HepG2 (cell line): Measurements from ENCODE around the gene SUPT4H1. TPM values are rescaled to one million over a fixed set of nuclear protein-coding genes. Genes with fewer than 3 reads are reported as not detected.
A peak's percentile ranks its signal among the peaks of the same experiment; 100 is the strongest.

Source experiments
- ATAC-seq: fragments of 200-7000 bp; cut with Tn5 transposase; 3 replicates; pipeline ENCODE4 v1.9.1; 2020; ENCODE audit warnings: mild to moderate bottlenecking, moderate library complexity
- BruUV-seq: library from RNA; stranded (reverse); fragments of 400-500 nt; replicated peaks from 2 replicates; lab custom pipeline; 2021; lab: Mats Ljungman, UMichigan
- CTCF ChIA-PET: fragments of 300-600 bp; formaldehyde crosslinking; extraction: SDS; loops from one replicate; lab custom pipeline; 2021; ENCODE audit warnings: low total read pairs, inconsistent platforms, low intra/inter-chr PET ratio; lab: Yijun Ruan, JAX
- POLR2A ChIA-PET: fragments of 350-600 bp; sonication (Branson Sonifier 250); formaldehyde crosslinking; loops from one replicate; lab custom pipeline; 2020; ENCODE audit warnings: antibody characterized with exemption, inconsistent platforms; lab: Yijun Ruan, JAX
- DNase-seq: peaks from one replicate; pipeline ENCODE4 v3.0.0-alpha.2; 2015; ENCODE audit warnings: low spot score
- FAIRE-seq: peaks from 3 replicates; lab custom pipeline; 2011; peaks lifted over from hg19 to GRCh38; lab: Jason Lieb, UNC
- H2AFZ ChIP-seq: one replicate; pipeline ENCODE4 v1.6.1; 2011; ENCODE audit warnings: low read length, inconsistent platforms
- H3K27ac ChIP-seq: fragments of 300-600 bp; 3 replicates; pipeline ENCODE4 v1.8.0; 2011; ENCODE audit warnings: mixed run types, mild to moderate bottlenecking, mixed read lengths, low read length, inconsistent platforms; ENCODE audit not compliant: insufficient read depth; ENCODE audit errors: extremely low read length
- H3K27me3 ChIP-seq, 2 experiments: fragments of 200-600 bp in 1 of 2; 2 replicates in 1 of 2; 3 replicates in 1 of 2; pipeline versions ENCODE4 v1.6.0 to v1.8.0; 2011; ENCODE audit warnings: low read length in 2 of 2, mild to moderate bottlenecking in 2 of 2, moderate library complexity in 2 of 2, inconsistent platforms in 1 of 2; ENCODE audit not compliant: insufficient read depth in 2 of 2, control insufficient read depth in 1 of 2
- H3K36me3 ChIP-seq, 2 experiments: fragments of 200-600 bp in 1 of 2; replicated peaks in 1 of 2; 2 replicates in 1 of 2; 3 replicates in 1 of 2; pipeline versions ENCODE4 v1.5.1 to v1.8.0; 2011; ENCODE audit warnings: low read length in 2 of 2, inconsistent platforms in 1 of 2; ENCODE audit not compliant: insufficient read depth in 2 of 2, control insufficient read depth in 1 of 2
- H3K4me1 ChIP-seq: 2 replicates; pipeline ENCODE4 v1.5.1; 2012; ENCODE audit warnings: low read length, inconsistent platforms; ENCODE audit not compliant: insufficient read depth
- H3K4me2 ChIP-seq: 2 replicates; pipeline ENCODE4 v1.6.0; 2011; ENCODE audit warnings: low read depth, low read length, inconsistent platforms
- H3K4me3 ChIP-seq, 3 experiments: fragments of 200-600 bp in 1 of 3; sonication (generic), shearing (Covaris generic) in 1 of 3; replicated peaks in 1 of 3; 2 replicates each; pipeline ENCODE4 v1.5.1; 2011 to 2016; ENCODE audit warnings: low read length in 3 of 3, inconsistent platforms in 2 of 3, low read depth in 2 of 3, mild to moderate bottlenecking in 2 of 3, control low read depth in 1 of 3, mixed read lengths in 1 of 3; ENCODE audit not compliant: insufficient read depth in 1 of 3
- H3K79me2 ChIP-seq: one replicate; pipeline ENCODE4 v1.6.1; 2011; ENCODE audit warnings: low read length, inconsistent platforms; ENCODE audit not compliant: insufficient read depth
- H3K9ac ChIP-seq: 2 replicates; pipeline ENCODE4 v1.6.0; 2011; ENCODE audit warnings: mild to moderate bottlenecking, low read depth, low read length, inconsistent platforms; ENCODE audit not compliant: insufficient read depth
- H3K9me3 ChIP-seq: 2 replicates; pipeline ENCODE4 v1.5.1; 2012; ENCODE audit warnings: mild to moderate bottlenecking, low read length
- H4K20me1 ChIP-seq: 2 replicates; pipeline ENCODE4 v1.6.0; 2011; ENCODE audit warnings: inconsistent platforms, mild to moderate bottlenecking, low read length, moderate library complexity; ENCODE audit not compliant: insufficient read depth
- AKNA ChIP-seq: sonication (generic); formaldehyde crosslinking; IDR thresholded peaks from 2 replicates; pipeline ENCODE4 v1.4.0; 2020; ENCODE audit warnings: missing genetic modification reagents, borderline replicate concordance
- CREB1 ChIP-seq, 2 experiments: fragments of 450-650 bp in 1 of 2; IDR thresholded peaks; 2 replicates each; pipeline ENCODE4 v1.6.1; 2016 to 2017; ENCODE audit warnings: control low read depth in 1 of 2, mild to moderate bottlenecking in 1 of 2, missing compliant biosample characterization in 1 of 2, missing genetic modification characterization in 1 of 2
- MAX ChIP-seq: IDR thresholded peaks from 2 replicates; pipeline ENCODE4 v1.6.1; 2012; ENCODE audit warnings: inconsistent platforms
- NFIB ChIP-seq: sonication (generic); formaldehyde crosslinking; IDR thresholded peaks from 2 replicates; pipeline ENCODE4 v1.9.0; 2021; ENCODE audit warnings: missing genetic modification reagents, mild to moderate bottlenecking, borderline replicate concordance
- TFAP4 ChIP-seq: sonication (generic); IDR thresholded peaks from 2 replicates; pipeline ENCODE4 v1.6.1; 2016; ENCODE audit warnings: low read depth, borderline replicate concordance
- ZBTB42 ChIP-seq: sonication (generic); formaldehyde crosslinking; IDR thresholded peaks from 2 replicates; pipeline ENCODE4 v1.5.0; 2020; ENCODE audit warnings: mild to moderate bottlenecking, missing genetic modification reagents
- ZFP41 ChIP-seq: sonication (generic); formaldehyde crosslinking; IDR thresholded peaks from 2 replicates; pipeline ENCODE4 v1.4.0; 2020; ENCODE audit warnings: mild to moderate bottlenecking, missing genetic modification reagents, borderline replicate concordance
- ZNF256 ChIP-seq: sonication (generic); formaldehyde crosslinking; conservative IDR thresholded peaks from 2 replicates; pipeline ENCODE4 v1.4.0; 2020; ENCODE audit warnings: missing genetic modification reagents
- ZNF260 ChIP-seq: sonication (generic); formaldehyde crosslinking; IDR thresholded peaks from 2 replicates; pipeline ENCODE4 v1.4.0; 2020; ENCODE audit warnings: missing genetic modification reagents, low read depth, mild to moderate bottlenecking, borderline replicate concordance
- ZNF850 ChIP-seq: sonication (generic); formaldehyde crosslinking; conservative IDR thresholded peaks from 2 replicates; pipeline ENCODE4 v1.9.0; 2021; ENCODE audit warnings: mild to moderate bottlenecking, missing genetic modification reagents
- WGBS: methylation state at CpG from one replicate; pipeline ENCODE4 v1.1.6; 2017; ENCODE audit warnings: low lambda C conversion rate; 5-methylcytosine and 5-hydroxymethylcytosine counted together
- in situ Hi-C: cut with HindIII; loops from 2 replicates; pipeline ENCODE4 v1.10.0; 2017; ENCODE audit warnings: low pct_unique_long_range_greater_than_20kb; ENCODE audit not compliant: extremely low pct_ligation_motif_present
- intact Hi-C: fragments of 100-400 bp; cut with micrococcal nuclease; formaldehyde crosslinking; loops from one replicate; pipeline ENCODE4 v1.10.0; 2022; ENCODE audit not compliant: unreplicated experiment
- polyA plus RNA-seq, 8 experiments: library from polyadenylated mRNA; depleted of rRNA in 3 of 8; stranded (reverse) in 7 of 8; unstranded in 1 of 8; fragments of >200 nt; fragmentation: Illumina TruSeq in 4 of 8; extraction: Trizol in 4 of 8; gene quantifications; 2 replicates each; pipeline versions ENCODE4 v1.2.1 to v1.2.3, GENCODE V29; 2011 to 2016; ENCODE audit warnings: low read depth in 4 of 8, missing spikeins in 1 of 8, mixed read lengths in 1 of 8; ENCODE audit not compliant: insufficient read depth in 1 of 8
- total RNA-seq, 5 experiments: library from RNA; depleted of rRNA; stranded (reverse); fragments of >200 nt; fragmentation: Illumina TruSeq; extraction: Trizol; gene quantifications; 2 replicates each; pipeline ENCODE4 v1.2.3, GENCODE V29; 2016; ENCODE audit warnings: low read depth in 1 of 5
- TF ChIP-seq, protein P1 (sequence below): sonication (generic); formaldehyde crosslinking; IDR thresholded peaks from 2 replicates; pipeline ENCODE4; 2020; ENCODE audit warnings: missing genetic modification reagents, mild to moderate bottlenecking, borderline replicate concordance

Gene SUPT4H1
- total and polyA plus RNA-seq, 2 of the 13 experiments (the other 11 are each of a cell fraction or from before 2014, with no cell fraction given) = 155 to 244 TPM

- in situ Hi-C loops = no loop called here
- peak; percentile 17; the same call in 2 of the 3 replicates for ATAC-seq
- no peak for DNase-seq
These were observed 30.2 kb downstream of the SUPT4H1 start for GRCh38 chr17:58321571-58322525.

More at GRCh38 chr17:58321571-58322525, 30.2 kb downstream of the SUPT4H1 start:
- intact Hi-C loops = no loop called here
- FAIRE-seq = no peak
- Histone ChIP-seq H3K27me3 (peaks cover 28 to 78% of the 10 kb centered on the region in 2 experiments), H3K9me3 (no peaks in the 10 kb centered on the region), H3K79me2 (no peaks in the 10 kb centered on the region), H3K4me2 (peak overlapping the region; percentile 41; the same call in 1 of the 2 replicates), H3K4me3 (no peak overlapping the region), H3K9ac (no peak overlapping the region), H3K36me3 (no peaks in the 10 kb centered on the region), H2AFZ (no peak overlapping the region), H4K20me1 (no peaks in the 10 kb centered on the region), H3K4me1 (peaks cover 27% of the 10 kb centered on the region), H3K27ac (no peak overlapping the region)
- ChIA-PET CTCF (no interaction called here), POLR2A (interaction anchor here (0.6 to 2.3 kb wide), 5 partner anchors 15 to 96 kb away, joined by 3 to 10 read pairs (median 4); partner anchors contain the start of genes RNF43 and SUPT4H1)
- BruUV-seq = no TSS peak
- TF ChIP-seq CREB1 (IDR thresholded peaks at IDR 0.05) = no peak
- no peak for TF ChIP-seq CREB1 (CRISPR knock-in tag; IDR thresholded peaks at IDR 0.05)
- TF ChIP-seq, protein P1, sequence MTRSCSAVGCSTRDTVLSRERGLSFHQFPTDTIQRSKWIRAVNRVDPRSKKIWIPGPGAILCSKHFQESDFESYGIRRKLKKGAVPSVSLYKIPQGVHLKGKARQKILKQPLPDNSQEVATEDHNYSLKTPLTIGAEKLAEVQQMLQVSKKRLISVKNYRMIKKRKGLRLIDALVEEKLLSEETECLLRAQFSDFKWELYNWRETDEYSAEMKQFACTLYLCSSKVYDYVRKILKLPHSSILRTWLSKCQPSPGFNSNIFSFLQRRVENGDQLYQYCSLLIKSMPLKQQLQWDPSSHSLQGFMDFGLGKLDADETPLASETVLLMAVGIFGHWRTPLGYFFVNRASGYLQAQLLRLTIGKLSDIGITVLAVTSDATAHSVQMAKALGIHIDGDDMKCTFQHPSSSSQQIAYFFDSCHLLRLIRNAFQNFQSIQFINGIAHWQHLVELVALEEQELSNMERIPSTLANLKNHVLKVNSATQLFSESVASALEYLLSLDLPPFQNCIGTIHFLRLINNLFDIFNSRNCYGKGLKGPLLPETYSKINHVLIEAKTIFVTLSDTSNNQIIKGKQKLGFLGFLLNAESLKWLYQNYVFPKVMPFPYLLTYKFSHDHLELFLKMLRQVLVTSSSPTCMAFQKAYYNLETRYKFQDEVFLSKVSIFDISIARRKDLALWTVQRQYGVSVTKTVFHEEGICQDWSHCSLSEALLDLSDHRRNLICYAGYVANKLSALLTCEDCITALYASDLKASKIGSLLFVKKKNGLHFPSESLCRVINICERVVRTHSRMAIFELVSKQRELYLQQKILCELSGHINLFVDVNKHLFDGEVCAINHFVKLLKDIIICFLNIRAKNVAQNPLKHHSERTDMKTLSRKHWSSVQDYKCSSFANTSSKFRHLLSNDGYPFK (CRISPR knock-in tag) = 0 out of 2 replicates have a peak, but pooled peaks have one; percentile 15
- TF ChIP-seq ZBTB42 (CRISPR knock-in tag) = no peak
- TF ChIP-seq ZNF260 (CRISPR knock-in tag) = no peak
- no peak for TF ChIP-seq ZFP41 (CRISPR knock-in tag)
- peak; percentile 16; the same call in 1 of the 2 replicates for TF ChIP-seq MAX
- no peak for TF ChIP-seq NFIB (CRISPR knock-in tag)
- TF ChIP-seq AKNA = no peak
- TF ChIP-seq ZNF256 (CRISPR knock-in tag) = no peak
- no peak for TF ChIP-seq TFAP4
- TF ChIP-seq ZNF850 (CRISPR knock-in tag) = no peak
- 39% methylated on average over 17 of the region's 18 CpGs for WGBS
